NT2/D1 (cell line): Measurements from ENCODE around the gene HSF4.

Experiments
- DNase-seq: peaks from one replicate; pipeline ENCODE4 v3.0.0-alpha.2; 2011; ENCODE audit warnings: low read depth, low spot score
- H3K27me3 ChIP-seq: 2 replicates; pipeline ENCODE4 v1.6.0; 2011; ENCODE audit warnings: mild to moderate bottlenecking; ENCODE audit not compliant: insufficient read length, insufficient read depth
- H3K36me3 ChIP-seq: 2 replicates; pipeline ENCODE4 v1.6.1; 2011; ENCODE audit warnings: mild to moderate bottlenecking, low read length, mixed read lengths; ENCODE audit not compliant: insufficient read depth, insufficient read length
- H3K4me1 ChIP-seq: 2 replicates; pipeline ENCODE4 v1.5.1; 2011; ENCODE audit not compliant: insufficient read depth, insufficient read length
- H3K4me3 ChIP-seq: 2 replicates; pipeline ENCODE4 v1.5.1; 2011; ENCODE audit warnings: low read depth; ENCODE audit not compliant: insufficient read length
- H3K9ac ChIP-seq: 2 replicates; pipeline ENCODE4 v1.6.0; 2011; ENCODE audit warnings: low read depth; ENCODE audit not compliant: insufficient read length
- H3K9me3 ChIP-seq: 2 replicates; pipeline ENCODE4 v1.5.1; 2011; ENCODE audit warnings: mild to moderate bottlenecking, low read length; ENCODE audit not compliant: insufficient read depth
- SUZ12 ChIP-seq: IDR thresholded peaks from 2 replicates; pipeline ENCODE4 v1.6.1; 2011; ENCODE audit not compliant: insufficient read length, insufficient read depth; ENCODE audit errors: extremely low read depth
- YY1 ChIP-seq: IDR thresholded peaks from 2 replicates; pipeline ENCODE4 v1.6.1; 2011; ENCODE audit not compliant: insufficient read length, insufficient read depth
- ZNF274 ChIP-seq: IDR thresholded peaks from 2 replicates; pipeline ENCODE4 v1.6.1; 2011; ENCODE audit warnings: mild to moderate bottlenecking, low read depth, low read length

HSF4 gene

DNA sequence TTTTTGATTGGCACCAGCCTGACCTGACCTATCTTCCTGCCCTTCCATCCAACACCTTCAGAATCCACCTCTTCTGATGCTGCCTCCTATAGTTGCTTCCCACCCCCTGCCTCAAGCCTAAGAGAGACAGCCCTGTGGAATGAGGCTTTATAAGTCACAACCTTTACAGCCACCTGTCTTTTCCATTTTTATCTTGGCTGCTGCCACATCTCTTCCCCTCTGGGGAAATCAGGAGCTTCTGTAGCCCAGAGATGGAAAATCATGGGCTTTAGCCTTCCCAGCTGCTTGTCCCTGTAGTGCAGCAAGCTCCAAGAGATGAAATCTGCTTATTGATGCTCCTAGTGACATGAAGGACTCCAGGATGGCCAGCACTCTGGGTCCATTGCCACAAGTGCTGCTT is 36.1 kb upstream of the HSF4 start:
- DNase-seq = no peak
- Histone ChIP-seq H3K4me1 (no peaks in the 10 kb centered on the region), H3K9ac (no peak overlapping the region), H3K4me3 (no peak overlapping the region), H3K36me3 (peaks cover 70% of the 10 kb centered on the region), H3K27me3 (no peaks in the 10 kb centered on the region), H3K9me3 (no peaks in the 10 kb centered on the region)
- TF ChIP-seq SUZ12 (no peak), ZNF274 (no peak), YY1 (no peak)

GRCh38 chr16:67128887-67129286 is 35.7 kb upstream of the HSF4 start:
- no peaks in the 10 kb centered on the region for H3K27me3 ChIP-seq
- no peaks in the 10 kb centered on the region for H3K4me1 ChIP-seq
- H3K4me3 ChIP-seq = no peak overlapping the region
- no peak overlapping the region for H3K9ac ChIP-seq
- DNase-seq = no peak
- TF ChIP-seq YY1 = no peak
- no peak for TF ChIP-seq ZNF274
- TF ChIP-seq SUZ12 = no peak
- H3K9me3 ChIP-seq = no peaks in the 10 kb centered on the region
- peaks cover 67% of the 10 kb centered on the region for H3K36me3 ChIP-seq

- TF ChIP-seq ZNF274 = no peak
- no peak for TF ChIP-seq SUZ12
- TF ChIP-seq YY1 = no peak
- Histone ChIP-seq H3K27me3 (no peaks in the 10 kb centered on the region), H3K4me3 (no peak overlapping the region), H3K4me1 (no peaks in the 10 kb centered on the region), H3K36me3 (peaks cover 67% of the 10 kb centered on the region), H3K9ac (no peak overlapping the region), H3K9me3 (no peaks in the 10 kb centered on the region)
- no peak for DNase-seq
These were observed 35.1 kb upstream of the HSF4 start for GRCh38 chr16:67129422-67129821.

- H3K36me3 ChIP-seq = peaks cover 90% of the 10 kb centered on the region
- no peak for TF ChIP-seq ZNF274
- no peak for TF ChIP-seq SUZ12
- TF ChIP-seq YY1 = no peak
- no peak for DNase-seq
- no peaks in the 10 kb centered on the region for H3K4me1 ChIP-seq
- H3K27me3 ChIP-seq = no peaks in the 10 kb centered on the region
- no peak overlapping the region for H3K9ac ChIP-seq
- no peaks in the 10 kb centered on the region for H3K9me3 ChIP-seq
- H3K4me3 ChIP-seq = no peak overlapping the region
These were observed 26.9 kb upstream of the HSF4 start for GRCh38 chr16:67137605-67138004.

- Histone ChIP-seq H3K36me3 (peaks cover 94% of the 10 kb centered on the region), H3K9ac (no peak overlapping the region), H3K9me3 (no peaks in the 10 kb centered on the region), H3K4me3 (no peak overlapping the region), H3K4me1 (no peaks in the 10 kb centered on the region), H3K27me3 (no peaks in the 10 kb centered on the region)
- no peak for TF ChIP-seq ZNF274
- TF ChIP-seq SUZ12 = no peak
- no peak for TF ChIP-seq YY1
- no peak for DNase-seq
These were observed 23.2 kb upstream of the HSF4 start for GRCh38 chr16:67141391-67141790.

DNA sequence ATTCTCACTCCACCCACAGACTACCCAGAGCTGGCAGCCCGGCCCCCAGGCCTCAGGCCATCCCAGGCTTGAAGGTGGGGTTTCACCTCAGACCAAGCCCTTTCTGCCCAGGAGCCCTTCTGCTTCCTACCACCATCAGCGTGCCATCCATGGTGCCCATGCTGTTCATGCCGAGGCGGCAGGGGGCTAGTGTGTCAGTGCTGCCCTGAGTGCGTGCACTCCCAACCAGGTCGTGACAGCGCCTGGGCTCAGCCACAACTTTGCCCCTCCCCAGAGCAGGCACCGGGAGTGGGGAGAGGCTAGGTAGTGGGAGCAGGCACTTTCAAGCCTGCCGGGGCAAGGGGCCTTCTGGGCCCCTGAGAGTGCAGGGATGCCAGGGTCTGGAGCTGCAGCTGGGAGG is 22.2 kb upstream of the HSF4 start:
- peaks cover 94% of the 10 kb centered on the region for H3K36me3 ChIP-seq
- no peak overlapping the region for H3K4me3 ChIP-seq
- H3K9me3 ChIP-seq = no peaks in the 10 kb centered on the region
- H3K27me3 ChIP-seq = no peaks in the 10 kb centered on the region
- DNase-seq = no peak
- no peak for TF ChIP-seq ZNF274
- no peaks in the 10 kb centered on the region for H3K4me1 ChIP-seq
- H3K9ac ChIP-seq = no peak overlapping the region

GRCh38 chr16:67144943-67145342 is 19.6 kb upstream of the HSF4 start:
- H3K27me3 ChIP-seq = no peaks in the 10 kb centered on the region
- no peak overlapping the region for H3K4me3 ChIP-seq
- no peak for DNase-seq
- peaks cover 98% of the 10 kb centered on the region for H3K36me3 ChIP-seq
- peaks cover 2% of the 10 kb centered on the region for H3K4me1 ChIP-seq
- no peak overlapping the region for H3K9ac ChIP-seq
- no peaks in the 10 kb centered on the region; the same call in 1 of the 2 replicates for H3K9me3 ChIP-seq
- TF ChIP-seq SUZ12 (no peak), ZNF274 (no peak), YY1 (no peak)

DNA sequence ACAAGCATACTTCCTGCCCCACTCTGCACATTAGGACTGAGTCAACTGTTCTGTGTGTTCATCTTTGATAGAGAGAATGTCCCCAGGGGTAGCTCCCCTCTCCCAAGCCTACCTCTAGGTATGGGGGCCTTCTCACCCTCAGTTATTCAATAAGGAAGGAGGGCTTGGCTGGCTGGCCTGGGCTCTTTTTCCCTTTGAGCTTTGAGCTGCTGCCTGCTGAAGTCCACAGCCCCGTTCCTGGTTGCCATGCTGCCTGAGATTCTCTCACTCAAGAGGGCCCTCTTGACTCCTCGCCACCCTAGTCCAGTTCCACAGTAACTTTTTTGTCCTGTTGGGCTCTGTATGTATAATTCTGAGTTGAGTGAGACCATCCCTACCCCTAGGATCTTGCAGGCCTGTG is 18.8 kb upstream of the HSF4 start:
- no peak for DNase-seq
- Histone ChIP-seq H3K9me3 (no peaks in the 10 kb centered on the region; the same call in 1 of the 2 replicates), H3K4me3 (no peak overlapping the region), H3K27me3 (no peaks in the 10 kb centered on the region), H3K9ac (no peak overlapping the region), H3K4me1 (peaks cover 2% of the 10 kb centered on the region), H3K36me3 (peaks cover 91% of the 10 kb centered on the region)
- no peak for TF ChIP-seq YY1
- no peak for TF ChIP-seq ZNF274
- TF ChIP-seq SUZ12 = no peak
